GM23338 (cell line): ENCODE data around the gene SEPTIN8. TPM values are rescaled to one million over a fixed set of nuclear protein-coding genes. Genes with fewer than 3 reads are reported as not detected.

Experiments used
- ATAC-seq: fragments of 200-7000 bp; cut with Tn5 transposase; 3 replicates; pipeline ENCODE4 v1.9.1; 2020
- DNase-seq: peaks from one replicate; pipeline ENCODE4 v3.0.0-alpha.2; 2015; ENCODE audit warnings: low spot score
- H2AFZ ChIP-seq: fragments of 200-600 bp; sonication (generic); 2 replicates; pipeline ENCODE4 v1.8.0; 2016; ENCODE audit warnings: antibody characterized with exemption, mild to moderate bottlenecking, moderate library complexity
- H3F3A ChIP-seq: fragments of 200-600 bp; sonication (generic); replicated peaks from 2 replicates; pipeline ENCODE4 v1.8.0; 2017; ENCODE audit warnings: antibody characterized with exemption, mixed run types, low read depth
- H3K27ac ChIP-seq: fragments of 200-600 bp; sonication (generic); 2 replicates; pipeline ENCODE4 v1.6.1; 2016; ENCODE audit warnings: low read depth
- H3K27me3 ChIP-seq: fragments of 200-600 bp; sonication (generic); 2 replicates; pipeline ENCODE4 v1.8.0; 2016; ENCODE audit warnings: mild to moderate bottlenecking, mixed run types, moderate library complexity; ENCODE audit not compliant: insufficient read depth
- H3K36me3 ChIP-seq: fragments of 200-600 bp; sonication (generic); 2 replicates; pipeline ENCODE4 v1.8.0; 2016; ENCODE audit warnings: mild to moderate bottlenecking; ENCODE audit not compliant: insufficient read depth
- H3K4me1 ChIP-seq: fragments of 200-600 bp; sonication (generic); 2 replicates; pipeline ENCODE4 v1.8.0; 2016; ENCODE audit warnings: mild to moderate bottlenecking, moderate library complexity; ENCODE audit not compliant: insufficient read depth
- H3K4me2 ChIP-seq: fragments of 200-600 bp; sonication (generic); 2 replicates; pipeline ENCODE4 v1.7.1; 2017; ENCODE audit warnings: mixed run types
- H3K4me3 ChIP-seq: fragments of 200-600 bp; sonication (generic); 2 replicates; pipeline ENCODE4 v1.6.1; 2016; ENCODE audit warnings: mixed run types
- H3K79me2 ChIP-seq: fragments of 200-600 bp; sonication (generic); replicated peaks from 2 replicates; pipeline ENCODE4 v1.8.0; 2017; ENCODE audit warnings: mild to moderate bottlenecking; ENCODE audit not compliant: insufficient read depth
- H3K9me2 ChIP-seq: fragments of 200-600 bp; sonication (generic); 2 replicates; pipeline ENCODE4 v1.8.0; 2017; ENCODE audit not compliant: insufficient read depth
- H4K20me1 ChIP-seq: fragments of 200-600 bp; sonication (generic); replicated peaks from 2 replicates; pipeline ENCODE4 v1.8.0; 2017; ENCODE audit warnings: mild to moderate bottlenecking; ENCODE audit not compliant: insufficient read depth
- H3K27ac Mint-ChIP-seq: 2 replicates; pipeline ENCODE4 v1.8.0; 2020; ENCODE audit warnings: inconsistent platforms, mild to moderate bottlenecking, moderate library complexity, mixed read lengths
- H3K27me3 Mint-ChIP-seq: 3 replicates; pipeline ENCODE4 v1.8.0; 2022; ENCODE audit warnings: low read depth, mild to moderate bottlenecking, moderate library complexity, mixed read lengths, inconsistent platforms; ENCODE audit not compliant: insufficient read depth, poor library complexity
- H3K36me3 Mint-ChIP-seq: 3 replicates; pipeline ENCODE4 v1.8.0; 2021; ENCODE audit warnings: low read depth, mild to moderate bottlenecking, inconsistent platforms, moderate library complexity, mixed read lengths
- H3K4me1 Mint-ChIP-seq: 3 replicates; pipeline ENCODE4 v1.8.0; 2020; ENCODE audit warnings: mild to moderate bottlenecking, inconsistent platforms, mixed read lengths
- H3K4me3 Mint-ChIP-seq: 3 replicates; pipeline ENCODE4 v1.8.0; 2021; ENCODE audit warnings: moderate library complexity, mild to moderate bottlenecking, inconsistent platforms, mixed read lengths
- H3K9me3 Mint-ChIP-seq: 3 replicates; pipeline ENCODE4 v1.8.0; 2020; ENCODE audit warnings: moderate library complexity, mild to moderate bottlenecking, inconsistent platforms, mixed read lengths
- CREB1 ChIP-seq: fragments of 250-450 bp; sonication (Bioruptor Pico); IDR thresholded peaks from 2 replicates; pipeline ENCODE4 v1.5.0; 2020; ENCODE audit warnings: low read depth, mild to moderate bottlenecking, moderate library complexity
- ETS1 ChIP-seq: IDR thresholded peaks from 2 replicates; pipeline ENCODE4 v1.6.1; 2016; ENCODE audit warnings: antibody characterized with exemption
- EZH2 ChIP-seq: fragments of 200-600 bp; sonication (generic); IDR thresholded peaks from one replicate; pipeline ENCODE4 v1.8.0; 2017; ENCODE audit warnings: antibody characterized with exemption, mild to moderate bottlenecking, low read depth; ENCODE audit not compliant: unreplicated experiment
- EZH2phosphoT487 ChIP-seq: fragments of 200-600 bp; sonication (generic); IDR thresholded peaks from one replicate; pipeline ENCODE4 v1.8.1; 2018; ENCODE audit warnings: antibody characterized with exemption; ENCODE audit not compliant: unreplicated experiment
- JUNB ChIP-seq: IDR thresholded peaks from one replicate; pipeline ENCODE4 v1.6.1; 2016; ENCODE audit warnings: antibody characterized with exemption; ENCODE audit not compliant: unreplicated experiment
- NANOG ChIP-seq: IDR thresholded peaks from 2 replicates; pipeline ENCODE4 v1.6.1; 2016; ENCODE audit warnings: antibody characterized with exemption, borderline replicate concordance
- POLR2AphosphoS5 ChIP-seq: IDR thresholded peaks from 2 replicates; pipeline ENCODE4 v1.6.1; 2016; ENCODE audit warnings: antibody characterized with exemption, low read depth
- STAT1 ChIP-seq: IDR thresholded peaks from one replicate; pipeline ENCODE4 v1.6.1; 2016; ENCODE audit warnings: antibody characterized with exemption; ENCODE audit not compliant: unreplicated experiment
- ZNF114 ChIP-seq: fragments of 250-450 bp; sonication (Bioruptor Pico); IDR thresholded peaks from 2 replicates; pipeline ENCODE4 v1.5.0; 2020; ENCODE audit warnings: mild to moderate bottlenecking, moderate library complexity
- ZNF331 ChIP-seq: fragments of 250-450 bp; sonication (Bioruptor Pico); IDR thresholded peaks from 2 replicates; pipeline ENCODE4 v1.5.0; 2020; ENCODE audit warnings: low read depth, mild to moderate bottlenecking, moderate library complexity
- polyA plus RNA-seq: library from polyadenylated mRNA; unstranded; fragments of >200 nt; fragmentation: Nextera tagmentation; extraction: Ambion mirVana; gene quantifications from 2 replicates; pipeline ENCODE4 v1.2.1, GENCODE V29; 2016
- total RNA-seq: library from RNA; depleted of rRNA; stranded (reverse); fragments of >200 nt; shearing (Covaris generic); gene quantifications from 2 replicates; pipeline ENCODE4 v1.2.3, GENCODE V29; 2014
- TF ChIP-seq, protein P1 (sequence below): fragments of 250-450 bp; sonication (Bioruptor Pico); IDR thresholded peaks from 2 replicates; pipeline ENCODE4 v1.5.0; 2020; ENCODE audit warnings: mild to moderate bottlenecking, moderate library complexity
- TF ChIP-seq, protein P2 (sequence below), 2 experiments: fragments of 200-600 bp in 1 of 2; sonication (generic) in 1 of 2; conservative IDR thresholded peaks; 2 replicates each; pipeline versions ENCODE4 v1.5.1 to v1.6.1; 2016 to 2017; ENCODE audit warnings: antibody characterized with exemption in 2 of 2, low read depth in 2 of 2, mild to moderate bottlenecking in 2 of 2, moderate library complexity in 1 of 2
- TF ChIP-seq, protein P3 (sequence below): IDR thresholded peaks from one replicate; pipeline ENCODE4 v1.6.1; 2018; ENCODE audit warnings: antibody characterized with exemption; ENCODE audit not compliant: unreplicated experiment

The SEPTIN8 gene
- total and polyA plus RNA-seq, 2 experiments from 2014 or later = 8.8 to 45.0 TPM

GRCh38 chr5:132814503-132815294, 37.7 kb upstream of the SEPTIN8 start:
- TF ChIP-seq EZH2phosphoT487 (peak; percentile 45), STAT1 (no peak), CREB1 (no peak), EZH2 (no peak), POLR2AphosphoS5 (no peak), NANOG (no peak), ETS1 (no peak), JUNB (no peak), ZNF114 (CRISPR knock-in tag) (no peak), ZNF331 (CRISPR knock-in tag) (no peak)
- TF ChIP-seq, protein P1, sequence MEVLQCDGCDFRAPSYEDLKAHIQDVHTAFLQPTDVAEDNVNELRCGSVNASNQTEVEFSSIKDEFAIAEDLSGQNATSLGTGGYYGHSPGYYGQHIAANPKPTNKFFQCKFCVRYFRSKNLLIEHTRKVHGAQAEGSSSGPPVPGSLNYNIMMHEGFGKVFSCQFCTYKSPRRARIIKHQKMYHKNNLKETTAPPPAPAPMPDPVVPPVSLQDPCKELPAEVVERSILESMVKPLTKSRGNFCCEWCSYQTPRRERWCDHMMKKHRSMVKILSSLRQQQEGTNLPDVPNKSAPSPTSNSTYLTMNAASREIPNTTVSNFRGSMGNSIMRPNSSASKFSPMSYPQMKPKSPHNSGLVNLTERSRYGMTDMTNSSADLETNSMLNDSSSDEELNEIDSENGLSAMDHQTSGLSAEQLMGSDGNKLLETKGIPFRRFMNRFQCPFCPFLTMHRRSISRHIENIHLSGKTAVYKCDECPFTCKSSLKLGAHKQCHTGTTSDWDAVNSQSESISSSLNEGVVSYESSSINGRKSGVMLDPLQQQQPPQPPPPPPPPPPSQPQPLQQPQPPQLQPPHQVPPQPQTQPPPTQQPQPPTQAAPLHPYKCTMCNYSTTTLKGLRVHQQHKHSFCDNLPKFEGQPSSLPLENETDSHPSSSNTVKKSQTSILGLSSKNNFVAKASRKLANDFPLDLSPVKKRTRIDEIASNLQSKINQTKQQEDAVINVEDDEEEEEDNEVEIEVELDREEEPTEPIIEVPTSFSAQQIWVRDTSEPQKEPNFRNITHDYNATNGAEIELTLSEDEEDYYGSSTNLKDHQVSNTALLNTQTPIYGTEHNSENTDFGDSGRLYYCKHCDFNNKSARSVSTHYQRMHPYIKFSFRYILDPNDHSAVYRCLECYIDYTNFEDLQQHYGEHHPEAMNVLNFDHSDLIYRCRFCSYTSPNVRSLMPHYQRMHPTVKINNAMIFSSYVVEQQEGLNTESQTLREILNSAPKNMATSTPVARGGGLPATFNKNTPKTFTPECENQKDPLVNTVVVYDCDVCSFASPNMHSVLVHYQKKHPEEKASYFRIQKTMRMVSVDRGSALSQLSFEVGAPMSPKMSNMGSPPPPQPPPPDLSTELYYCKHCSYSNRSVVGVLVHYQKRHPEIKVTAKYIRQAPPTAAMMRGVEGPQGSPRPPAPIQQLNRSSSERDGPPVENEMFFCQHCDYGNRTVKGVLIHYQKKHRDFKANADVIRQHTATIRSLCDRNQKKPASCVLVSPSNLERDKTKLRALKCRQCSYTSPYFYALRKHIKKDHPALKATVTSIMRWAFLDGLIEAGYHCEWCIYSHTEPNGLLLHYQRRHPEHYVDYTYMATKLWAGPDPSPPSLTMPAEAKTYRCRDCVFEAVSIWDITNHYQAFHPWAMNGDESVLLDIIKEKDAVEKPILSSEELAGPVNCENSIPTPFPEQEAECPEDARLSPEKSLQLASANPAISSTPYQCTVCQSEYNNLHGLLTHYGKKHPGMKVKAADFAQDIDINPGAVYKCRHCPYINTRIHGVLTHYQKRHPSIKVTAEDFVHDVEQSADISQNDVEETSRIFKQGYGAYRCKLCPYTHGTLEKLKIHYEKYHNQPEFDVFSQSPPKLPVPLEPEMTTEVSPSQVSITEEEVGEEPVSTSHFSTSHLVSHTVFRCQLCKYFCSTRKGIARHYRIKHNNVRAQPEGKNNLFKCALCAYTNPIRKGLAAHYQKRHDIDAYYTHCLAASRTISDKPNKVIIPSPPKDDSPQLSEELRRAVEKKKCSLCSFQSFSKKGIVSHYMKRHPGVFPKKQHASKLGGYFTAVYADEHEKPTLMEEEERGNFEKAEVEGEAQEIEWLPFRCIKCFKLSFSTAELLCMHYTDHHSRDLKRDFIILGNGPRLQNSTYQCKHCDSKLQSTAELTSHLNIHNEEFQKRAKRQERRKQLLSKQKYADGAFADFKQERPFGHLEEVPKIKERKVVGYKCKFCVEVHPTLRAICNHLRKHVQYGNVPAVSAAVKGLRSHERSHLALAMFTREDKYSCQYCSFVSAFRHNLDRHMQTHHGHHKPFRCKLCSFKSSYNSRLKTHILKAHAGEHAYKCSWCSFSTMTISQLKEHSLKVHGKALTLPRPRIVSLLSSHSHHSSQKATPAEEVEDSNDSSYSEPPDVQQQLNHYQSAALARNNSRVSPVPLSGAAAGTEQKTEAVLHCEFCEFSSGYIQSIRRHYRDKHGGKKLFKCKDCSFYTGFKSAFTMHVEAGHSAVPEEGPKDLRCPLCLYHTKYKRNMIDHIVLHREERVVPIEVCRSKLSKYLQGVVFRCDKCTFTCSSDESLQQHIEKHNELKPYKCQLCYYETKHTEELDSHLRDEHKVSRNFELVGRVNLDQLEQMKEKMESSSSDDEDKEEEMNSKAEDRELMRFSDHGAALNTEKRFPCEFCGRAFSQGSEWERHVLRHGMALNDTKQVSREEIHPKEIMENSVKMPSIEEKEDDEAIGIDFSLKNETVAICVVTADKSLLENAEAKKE (CRISPR knock-in tag) = no peak
- TF ChIP-seq, protein P2, sequence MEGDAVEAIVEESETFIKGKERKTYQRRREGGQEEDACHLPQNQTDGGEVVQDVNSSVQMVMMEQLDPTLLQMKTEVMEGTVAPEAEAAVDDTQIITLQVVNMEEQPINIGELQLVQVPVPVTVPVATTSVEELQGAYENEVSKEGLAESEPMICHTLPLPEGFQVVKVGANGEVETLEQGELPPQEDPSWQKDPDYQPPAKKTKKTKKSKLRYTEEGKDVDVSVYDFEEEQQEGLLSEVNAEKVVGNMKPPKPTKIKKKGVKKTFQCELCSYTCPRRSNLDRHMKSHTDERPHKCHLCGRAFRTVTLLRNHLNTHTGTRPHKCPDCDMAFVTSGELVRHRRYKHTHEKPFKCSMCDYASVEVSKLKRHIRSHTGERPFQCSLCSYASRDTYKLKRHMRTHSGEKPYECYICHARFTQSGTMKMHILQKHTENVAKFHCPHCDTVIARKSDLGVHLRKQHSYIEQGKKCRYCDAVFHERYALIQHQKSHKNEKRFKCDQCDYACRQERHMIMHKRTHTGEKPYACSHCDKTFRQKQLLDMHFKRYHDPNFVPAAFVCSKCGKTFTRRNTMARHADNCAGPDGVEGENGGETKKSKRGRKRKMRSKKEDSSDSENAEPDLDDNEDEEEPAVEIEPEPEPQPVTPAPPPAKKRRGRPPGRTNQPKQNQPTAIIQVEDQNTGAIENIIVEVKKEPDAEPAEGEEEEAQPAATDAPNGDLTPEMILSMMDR (conservative IDR thresholded peaks at IDR 0.05; ENCODE audit: low read depth in 2 of 2) = peak in 1 of 2 experiments; percentile 37; a peak in 1 of 4 replicates
- TF ChIP-seq, protein P3, sequence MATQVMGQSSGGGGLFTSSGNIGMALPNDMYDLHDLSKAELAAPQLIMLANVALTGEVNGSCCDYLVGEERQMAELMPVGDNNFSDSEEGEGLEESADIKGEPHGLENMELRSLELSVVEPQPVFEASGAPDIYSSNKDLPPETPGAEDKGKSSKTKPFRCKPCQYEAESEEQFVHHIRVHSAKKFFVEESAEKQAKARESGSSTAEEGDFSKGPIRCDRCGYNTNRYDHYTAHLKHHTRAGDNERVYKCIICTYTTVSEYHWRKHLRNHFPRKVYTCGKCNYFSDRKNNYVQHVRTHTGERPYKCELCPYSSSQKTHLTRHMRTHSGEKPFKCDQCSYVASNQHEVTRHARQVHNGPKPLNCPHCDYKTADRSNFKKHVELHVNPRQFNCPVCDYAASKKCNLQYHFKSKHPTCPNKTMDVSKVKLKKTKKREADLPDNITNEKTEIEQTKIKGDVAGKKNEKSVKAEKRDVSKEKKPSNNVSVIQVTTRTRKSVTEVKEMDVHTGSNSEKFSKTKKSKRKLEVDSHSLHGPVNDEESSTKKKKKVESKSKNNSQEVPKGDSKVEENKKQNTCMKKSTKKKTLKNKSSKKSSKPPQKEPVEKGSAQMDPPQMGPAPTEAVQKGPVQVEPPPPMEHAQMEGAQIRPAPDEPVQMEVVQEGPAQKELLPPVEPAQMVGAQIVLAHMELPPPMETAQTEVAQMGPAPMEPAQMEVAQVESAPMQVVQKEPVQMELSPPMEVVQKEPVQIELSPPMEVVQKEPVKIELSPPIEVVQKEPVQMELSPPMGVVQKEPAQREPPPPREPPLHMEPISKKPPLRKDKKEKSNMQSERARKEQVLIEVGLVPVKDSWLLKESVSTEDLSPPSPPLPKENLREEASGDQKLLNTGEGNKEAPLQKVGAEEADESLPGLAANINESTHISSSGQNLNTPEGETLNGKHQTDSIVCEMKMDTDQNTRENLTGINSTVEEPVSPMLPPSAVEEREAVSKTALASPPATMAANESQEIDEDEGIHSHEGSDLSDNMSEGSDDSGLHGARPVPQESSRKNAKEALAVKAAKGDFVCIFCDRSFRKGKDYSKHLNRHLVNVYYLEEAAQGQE = no peak
- H3K4me3 ChIP-seq = peak overlapping the region; percentile 54; the same call in 1 of the 2 replicates
- peak; percentile 49 for ATAC-seq

More at GRCh38 chr5:132814503-132815294, 37.7 kb upstream of the SEPTIN8 start:
- Histone ChIP-seq H3F3A (0 out of 2 replicates have a peak, but pooled peaks cover 4% of the 10 kb centered on the region), H4K20me1 (peaks cover 6% of the 10 kb centered on the region; the same call in 1 of the 2 replicates), H3K79me2 (no peaks in the 10 kb centered on the region), H3K36me3 (no peaks in the 10 kb centered on the region), H3K4me2 (peak overlapping the region; percentile 66; the same call in 1 of the 2 replicates), H3K4me1 (peaks cover 14% of the 10 kb centered on the region; the same call in 1 of the 2 replicates), H2AFZ (peak overlapping the region; percentile 69; the same call in 1 of the 2 replicates), H3K27me3 (peaks cover 86% of the 10 kb centered on the region), H3K9me2 (no peaks in the 10 kb centered on the region), H3K27ac (no peak overlapping the region)
- Mint-ChIP-seq H3K27me3 (peaks cover 52% of the 10 kb centered on the region), H3K27ac (no peak overlapping the region), H3K9me3 (peaks cover 3% of the 10 kb centered on the region; the same call in 1 of the 3 replicates), H3K4me1 (peaks cover 15% of the 10 kb centered on the region), H3K36me3 (peaks cover 3% of the 10 kb centered on the region; the same call in 1 of the 3 replicates), H3K4me3 (peak overlapping the region; percentile 45; the same call in 2 of the 3 replicates)
- peak; percentile 66 for DNase-seq
